ENCODE data around the gene TMPRSS6. TPM values are rescaled to one million over a fixed set of nuclear protein-coding genes. Genes with fewer than 3 reads are reported as not detected.
A peak's percentile ranks its signal among the peaks of the same experiment; 100 is the strongest.

The TMPRSS6 gene
- 10 to 100 TPM; 17.6 to 20.2 TPM for total RNA-seq

GRCh38 chr22:37109242-37109917, at the start of gene TMPRSS6:
TMPRSS6 (minus strand) TSS chr22:37109713; CDS start chr22:37103417, 6,296 bp downstream.
- H3K36me3 Mint-ChIP-seq (ENCODE audit: low read depth) = no peaks in the 10 kb centered on the region
- ChIA-PET POLR2A (no interaction called here), CTCF (no interaction called here)
- H3K4me3 Mint-ChIP-seq = no peak within 1 kb of the TSS
- H3K4me1 Mint-ChIP-seq = peaks cover 3% of the 10 kb centered on the region
- H3K9me3 Mint-ChIP-seq (ENCODE audit: low read depth) = no peaks in the 10 kb centered on the region
- intact Hi-C loops (cut with DNase I, micrococcal nuclease) = no loop called here
- no peak within 1 kb of the TSS for H3K27ac Mint-ChIP-seq
- no peak for ATAC-seq
- no peak for DNase-seq
- H3K27me3 Mint-ChIP-seq = no peaks in the 10 kb centered on the region

GRCh38 chr22:37158963-37159290, 49.4 kb upstream of the TMPRSS6 start:
- DNase-seq = no peak
- intact Hi-C loops (cut with DNase I, micrococcal nuclease) = no loop called here
- no peak overlapping the region for H3K27ac Mint-ChIP-seq
- no peaks in the 10 kb centered on the region for H3K27me3 Mint-ChIP-seq
- no peaks in the 10 kb centered on the region for H3K36me3 Mint-ChIP-seq (ENCODE audit: low read depth)
- H3K4me1 Mint-ChIP-seq = peaks cover 69% of the 10 kb centered on the region
- CTCF ChIA-PET = no interaction called here
- H3K9me3 Mint-ChIP-seq (ENCODE audit: low read depth) = peaks cover 5% of the 10 kb centered on the region
- POLR2A ChIA-PET = no interaction called here
- no peak for ATAC-seq
- H3K4me3 Mint-ChIP-seq = no peak overlapping the region

- ATAC-seq (no peak), DNase-seq (peak; percentile 60)
- no peak overlapping the region for H3K4me3 Mint-ChIP-seq
- peaks cover 5% of the 10 kb centered on the region for H3K9me3 Mint-ChIP-seq (ENCODE audit: low read depth)
- H3K27me3 Mint-ChIP-seq = no peaks in the 10 kb centered on the region
- POLR2A ChIA-PET = no interaction called here
- H3K36me3 Mint-ChIP-seq (ENCODE audit: low read depth) = no peaks in the 10 kb centered on the region
- intact Hi-C loops (cut with DNase I, micrococcal nuclease) = no loop called here
- CTCF ChIA-PET = interaction anchor here (0.6 to 1.7 kb wide), 6 partner anchors 10 to 907 kb away, joined by 3 to 6 read pairs (median 4); no protein-coding TSS in a partner anchor
- H3K27ac Mint-ChIP-seq = peak overlapping the region; percentile 35
- H3K4me1 Mint-ChIP-seq = peaks cover 59% of the 10 kb centered on the region
These were observed 48.2 kb upstream of the TMPRSS6 start for GRCh38 chr22:37157516-37158285.

GRCh38 chr22:37156686-37157435, 47.3 kb upstream of the TMPRSS6 start:
- H3K36me3 Mint-ChIP-seq (ENCODE audit: low read depth) = no peaks in the 10 kb centered on the region
- H3K4me3 Mint-ChIP-seq = no peak overlapping the region
- H3K27me3 Mint-ChIP-seq = no peaks in the 10 kb centered on the region
- DNase-seq = no peak
- H3K27ac Mint-ChIP-seq = peak overlapping the region; percentile 35
- no peak for ATAC-seq
- ChIA-PET POLR2A (no interaction called here), CTCF (interaction anchor here (0.6 to 1.7 kb wide), 6 partner anchors 10 to 77 kb away, joined by 3 to 6 read pairs (median 4); no protein-coding TSS in a partner anchor)
- H3K9me3 Mint-ChIP-seq (ENCODE audit: low read depth) = peaks cover 5% of the 10 kb centered on the region
- intact Hi-C loops (cut with DNase I, micrococcal nuclease) = no loop called here
- H3K4me1 Mint-ChIP-seq = peaks cover 55% of the 10 kb centered on the region

GRCh38 chr22:37155971-37156370, 46.5 kb upstream of the TMPRSS6 start:
- POLR2A ChIA-PET = no interaction called here
- Mint-ChIP-seq H3K4me1 (peaks cover 52% of the 10 kb centered on the region), H3K9me3 (ENCODE audit: low read depth) (peaks cover 2% of the 10 kb centered on the region), H3K4me3 (no peak overlapping the region), H3K36me3 (ENCODE audit: low read depth) (no peaks in the 10 kb centered on the region), H3K27me3 (no peaks in the 10 kb centered on the region), H3K27ac (peak overlapping the region; percentile 76)
- DNase-seq (no peak), ATAC-seq (no peak)
- CTCF ChIA-PET = interaction anchor here (0.9 to 1.1 kb wide), 2 partner anchors 38 to 76 kb away, joined by 3 to 5 read pairs; no protein-coding TSS in a partner anchor
- intact Hi-C loops (cut with DNase I, micrococcal nuclease) = no loop called here

GRCh38 chr22:37154925-37155712, 45.6 kb upstream of the TMPRSS6 start:
- DNase-seq (peak; percentile 68), ATAC-seq (peak; percentile 85)
- no peaks in the 10 kb centered on the region for H3K27me3 Mint-ChIP-seq
- POLR2A ChIA-PET = no interaction called here
- H3K27ac Mint-ChIP-seq = peak overlapping the region; percentile 76
- H3K4me1 Mint-ChIP-seq = peaks cover 60% of the 10 kb centered on the region
- H3K4me3 Mint-ChIP-seq = no peak overlapping the region
- CTCF ChIA-PET = interaction anchor here (0.6 to 1.2 kb wide), 2 partner anchors 44 to 334 kb away, joined by 3 to 4 read pairs; no protein-coding TSS in a partner anchor
- H3K9me3 Mint-ChIP-seq (ENCODE audit: low read depth) = peaks cover 7% of the 10 kb centered on the region
- H3K36me3 Mint-ChIP-seq (ENCODE audit: low read depth) = no peaks in the 10 kb centered on the region
- intact Hi-C loops (cut with DNase I, micrococcal nuclease) = no loop called here

- Mint-ChIP-seq H3K9me3 (ENCODE audit: low read depth) (peaks cover 7% of the 10 kb centered on the region), H3K27me3 (no peaks in the 10 kb centered on the region), H3K36me3 (ENCODE audit: low read depth) (peaks cover 8% of the 10 kb centered on the region), H3K4me3 (no peak overlapping the region), H3K4me1 (peaks cover 58% of the 10 kb centered on the region), H3K27ac (peak overlapping the region; percentile 15)
- DNase-seq (no peak), ATAC-seq (no peak)
- intact Hi-C loops (cut with DNase I, micrococcal nuclease) = no loop called here
- POLR2A ChIA-PET = interaction anchor here (0.7 kb wide), 1 partner anchor 10 kb away, joined by 3 read pairs; no protein-coding TSS in a partner anchor
- CTCF ChIA-PET = interaction anchor here (1.2 kb wide), 1 partner anchor 46 kb away, joined by 4 read pairs; no protein-coding TSS in a partner anchor
These were observed 44.4 kb upstream of the TMPRSS6 start for GRCh38 chr22:37153901-37154300.

GRCh38 chr22:37151401-37151800, 41.9 kb upstream of the TMPRSS6 start:
- ChIA-PET CTCF (interaction anchor here (1.2 to 5.3 kb wide), 3 partner anchors 9 to 29 kb away, joined by 3 to 43 read pairs (median 43); no protein-coding TSS in a partner anchor), POLR2A (no interaction called here)
- Mint-ChIP-seq H3K27ac (no peak overlapping the region), H3K4me3 (no peak overlapping the region), H3K4me1 (peaks cover 58% of the 10 kb centered on the region), H3K9me3 (ENCODE audit: low read depth) (peaks cover 7% of the 10 kb centered on the region), H3K36me3 (ENCODE audit: low read depth) (peaks cover 31% of the 10 kb centered on the region), H3K27me3 (no peaks in the 10 kb centered on the region)
- DNase-seq (no peak), ATAC-seq (no peak)
- intact Hi-C loops (cut with DNase I, micrococcal nuclease) = loop anchor here in 1 of 2 experiments (2.0 kb wide), 1 partner anchor 73 kb away; no protein-coding TSS in a partner anchor

- peaks cover 59% of the 10 kb centered on the region for H3K4me1 Mint-ChIP-seq
- H3K9me3 Mint-ChIP-seq (ENCODE audit: low read depth) = peaks cover 7% of the 10 kb centered on the region
- H3K4me3 Mint-ChIP-seq = no peak overlapping the region
- H3K27ac Mint-ChIP-seq = peak overlapping the region; percentile 56
- H3K36me3 Mint-ChIP-seq (ENCODE audit: low read depth) = peaks cover 38% of the 10 kb centered on the region
- CTCF ChIA-PET = interaction anchor here (1.0 to 5.3 kb wide), 6 partner anchors 12 to 279 kb away, joined by 3 to 43 read pairs (median 10); no protein-coding TSS in a partner anchor
- intact Hi-C loops (cut with DNase I, micrococcal nuclease) = loop anchor here (1.0 to 2.0 kb wide), 5 partner anchors 12 to 72 kb away; no protein-coding TSS in a partner anchor
- ATAC-seq (no peak), DNase-seq (no peak)
- POLR2A ChIA-PET = interaction anchor here (2.3 to 4.2 kb wide), 3 partner anchors 12 to 71 kb away, joined by 11 to 49 read pairs (median 35); no protein-coding TSS in a partner anchor
- no peaks in the 10 kb centered on the region for H3K27me3 Mint-ChIP-seq
These were observed 41.2 kb upstream of the TMPRSS6 start for GRCh38 chr22:37150701-37151100.
